HEK293T (cell line): ENCODE measurements around the gene CEACAM3.

Source experiments
- ELF4 ChIP-seq: fragments of 450-650 bp; IDR thresholded peaks from 2 replicates; pipeline ENCODE4 v1.6.1; 2017; ENCODE audit warnings: antibody characterized with exemption
- FOXM1 ChIP-seq: fragments of 450-650 bp; IDR thresholded peaks from 2 replicates; pipeline ENCODE4 v1.6.1; 2017; ENCODE audit warnings: mild to moderate bottlenecking, borderline replicate concordance

DNA sequence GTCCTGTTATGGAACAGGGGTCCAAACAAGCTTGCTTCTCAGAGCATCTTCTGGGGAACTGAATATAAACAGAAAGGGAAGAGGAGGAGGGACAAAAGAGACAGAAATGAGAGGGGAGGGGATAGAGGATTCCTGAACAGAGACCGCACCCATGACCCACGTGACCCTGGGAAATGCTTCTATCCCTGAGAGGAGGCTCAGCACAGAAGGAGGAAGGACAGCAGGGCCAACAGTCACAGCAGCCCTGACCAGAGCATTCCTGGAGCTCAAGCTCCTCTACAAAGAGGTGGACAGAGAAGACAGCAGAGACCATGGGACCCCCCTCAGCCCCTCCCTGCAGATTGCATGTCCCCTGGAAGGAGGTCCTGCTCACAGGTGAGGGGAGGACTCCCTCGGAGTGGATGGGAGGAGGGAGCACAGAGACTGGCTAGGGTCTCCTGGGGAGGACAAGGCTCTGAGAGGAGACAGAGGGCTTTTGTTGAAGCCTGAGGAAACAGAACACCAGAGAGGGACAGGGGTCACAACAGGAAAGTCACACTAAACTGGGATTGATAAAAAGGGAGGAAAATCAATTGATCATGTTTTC, 41.0 kb upstream of the CEACAM3 start, which contains the start of gene CEACAM6:
- TF ChIP-seq FOXM1 (no peak), ELF4 (no peak)
